Measurements from ENCODE around the gene SUPT3H. TPM values are rescaled to one million over a fixed set of nuclear protein-coding genes. Genes with fewer than 3 reads are reported as not detected.

SUPT3H gene
- total RNA-seq, 4 donors from 2014 or later = 1.6 to 5.6 (median 3.8) TPM

DNA sequence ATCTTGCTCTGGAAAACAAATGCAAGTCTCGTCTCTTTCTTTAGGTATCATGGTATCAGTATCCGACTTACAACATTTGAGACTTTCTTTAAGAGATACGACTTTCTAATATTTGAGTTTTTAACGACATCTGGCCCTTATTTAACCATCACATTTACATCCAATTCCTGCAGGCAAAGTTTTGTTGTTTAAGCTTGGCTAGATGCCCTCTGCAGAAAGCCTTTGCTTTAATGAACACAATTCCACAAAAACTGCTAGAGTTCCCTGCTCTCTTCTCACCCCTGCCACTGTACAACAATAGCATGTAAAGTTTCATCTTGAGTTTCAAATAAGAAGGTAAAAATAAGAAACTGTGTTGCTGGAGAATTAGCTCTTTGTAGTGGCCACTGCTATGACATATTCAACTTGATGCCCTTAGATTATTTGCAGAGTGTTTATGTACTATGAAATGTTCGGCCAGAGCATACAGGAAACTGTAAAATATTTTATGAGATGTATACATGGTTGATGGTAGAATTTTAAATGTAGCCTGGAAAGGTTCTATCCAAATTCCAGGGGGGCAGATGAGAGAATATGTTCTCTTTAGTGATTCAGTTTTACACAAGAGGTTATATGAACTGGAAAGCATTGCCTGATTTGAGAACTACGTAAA, 551.6 kb downstream of the SUPT3H start:
- TF ChIP-seq POLR2A (IDR thresholded peaks at IDR 0.05) = no peak
- TF ChIP-seq, protein P1, sequence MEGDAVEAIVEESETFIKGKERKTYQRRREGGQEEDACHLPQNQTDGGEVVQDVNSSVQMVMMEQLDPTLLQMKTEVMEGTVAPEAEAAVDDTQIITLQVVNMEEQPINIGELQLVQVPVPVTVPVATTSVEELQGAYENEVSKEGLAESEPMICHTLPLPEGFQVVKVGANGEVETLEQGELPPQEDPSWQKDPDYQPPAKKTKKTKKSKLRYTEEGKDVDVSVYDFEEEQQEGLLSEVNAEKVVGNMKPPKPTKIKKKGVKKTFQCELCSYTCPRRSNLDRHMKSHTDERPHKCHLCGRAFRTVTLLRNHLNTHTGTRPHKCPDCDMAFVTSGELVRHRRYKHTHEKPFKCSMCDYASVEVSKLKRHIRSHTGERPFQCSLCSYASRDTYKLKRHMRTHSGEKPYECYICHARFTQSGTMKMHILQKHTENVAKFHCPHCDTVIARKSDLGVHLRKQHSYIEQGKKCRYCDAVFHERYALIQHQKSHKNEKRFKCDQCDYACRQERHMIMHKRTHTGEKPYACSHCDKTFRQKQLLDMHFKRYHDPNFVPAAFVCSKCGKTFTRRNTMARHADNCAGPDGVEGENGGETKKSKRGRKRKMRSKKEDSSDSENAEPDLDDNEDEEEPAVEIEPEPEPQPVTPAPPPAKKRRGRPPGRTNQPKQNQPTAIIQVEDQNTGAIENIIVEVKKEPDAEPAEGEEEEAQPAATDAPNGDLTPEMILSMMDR (IDR thresholded peaks at IDR 0.05) = no peak
- intact Hi-C loops (cut with DNase I; ENCODE audit: low total_unique reads) = no loop called here
- DNase-seq (ENCODE audit: low spot score in 2 of 2) = no peak
- 46 to 54% methylated on average over 6 of the region's 6 CpGs for WGBS, 2 donors
- no peak overlapping the region for H3K4me3 ChIP-seq (ENCODE audit: low read depth, poor library complexity, severe bottlenecking)

DNA sequence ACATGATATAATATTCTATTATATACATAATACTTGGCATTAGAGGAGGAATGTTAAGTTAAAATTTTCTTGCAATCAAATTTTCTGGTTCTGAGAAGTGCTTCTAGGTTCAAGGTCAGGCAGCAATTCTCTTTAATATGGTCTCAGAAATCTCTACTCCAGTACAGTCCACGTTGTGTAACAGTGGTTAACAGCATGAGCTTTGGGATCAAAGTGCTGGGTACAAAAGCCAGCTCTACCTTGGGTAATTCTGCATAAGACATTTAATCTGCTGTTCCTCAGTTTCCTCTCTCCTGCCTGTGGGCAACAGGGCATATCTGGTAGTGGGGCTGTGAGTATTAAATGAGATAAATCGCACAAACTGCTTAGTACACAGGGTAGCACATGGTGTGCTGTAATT, 552.5 kb downstream of the SUPT3H start:
- WGBS, 2 donors = 87 to 90% methylated on average over 2 of the region's 2 CpGs
- intact Hi-C loops (cut with DNase I; ENCODE audit: low total_unique reads) = no loop called here
- TF ChIP-seq, protein P1 (IDR thresholded peaks at IDR 0.05) = no peak
- TF ChIP-seq POLR2A (IDR thresholded peaks at IDR 0.05) = no peak
- no peak for DNase-seq (ENCODE audit: low spot score in 2 of 2)
- H3K4me3 ChIP-seq (ENCODE audit: low read depth, poor library complexity, severe bottlenecking) = no peak overlapping the region

DNA sequence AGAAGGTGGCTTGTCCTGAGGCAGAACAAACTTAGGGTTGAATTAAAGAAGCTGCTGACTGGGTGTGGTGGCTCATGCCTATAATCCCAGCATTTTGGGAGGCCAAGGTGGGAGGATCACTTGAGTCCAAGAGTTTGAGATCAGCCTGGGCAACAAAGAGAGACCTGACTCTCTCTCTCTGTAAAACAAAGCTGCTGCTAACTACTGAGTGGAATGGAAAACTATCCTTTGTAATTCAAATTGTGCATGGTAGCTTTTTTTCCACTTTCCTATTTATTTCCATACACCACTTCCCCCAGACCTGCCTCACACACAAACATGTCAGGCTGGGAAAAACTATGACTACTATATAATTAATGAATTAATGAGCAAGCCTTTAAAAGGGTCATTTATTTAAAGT, 553.2 kb downstream of the SUPT3H start:
- intact Hi-C loops (cut with DNase I; ENCODE audit: low total_unique reads) = no loop called here
- TF ChIP-seq POLR2A (IDR thresholded peaks at IDR 0.05) = no peak
- TF ChIP-seq, protein P1 (IDR thresholded peaks at IDR 0.05) = no peak
- no peak overlapping the region for H3K4me3 ChIP-seq (ENCODE audit: low read depth, poor library complexity, severe bottlenecking)
- DNase-seq (ENCODE audit: low spot score in 2 of 2) = no peak

DNA sequence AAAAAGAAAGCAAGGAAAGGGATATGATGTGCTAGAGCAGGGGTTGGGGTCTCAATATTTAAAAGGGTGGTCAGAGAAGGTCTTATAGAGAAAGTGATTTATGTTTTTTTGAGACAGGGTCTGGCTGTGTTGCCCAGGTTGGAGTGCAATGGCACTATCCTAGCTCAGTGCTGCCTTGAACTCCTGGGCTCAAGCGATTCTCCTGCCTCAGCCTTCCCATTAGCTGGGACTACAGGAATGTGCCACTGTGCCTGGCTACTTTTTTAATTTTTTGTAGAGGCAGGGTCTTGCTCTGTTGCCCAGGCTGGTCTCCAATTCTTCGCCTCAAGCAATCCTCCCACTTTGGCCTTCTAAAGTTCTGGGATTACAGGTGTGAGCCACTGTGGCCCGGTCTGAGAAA, 557.0 kb downstream of the SUPT3H start:
- intact Hi-C loops (cut with DNase I; ENCODE audit: low total_unique reads) = no loop called here
- 96 to 97% methylated on average over 3 of the region's 3 CpGs for WGBS, 2 donors
- no peak for DNase-seq (ENCODE audit: low spot score in 2 of 2)
- no peak overlapping the region for H3K4me3 ChIP-seq (ENCODE audit: low read depth, poor library complexity, severe bottlenecking)
- TF ChIP-seq, protein P1 (IDR thresholded peaks at IDR 0.05) = no peak
- TF ChIP-seq POLR2A (IDR thresholded peaks at IDR 0.05) = no peak

DNA sequence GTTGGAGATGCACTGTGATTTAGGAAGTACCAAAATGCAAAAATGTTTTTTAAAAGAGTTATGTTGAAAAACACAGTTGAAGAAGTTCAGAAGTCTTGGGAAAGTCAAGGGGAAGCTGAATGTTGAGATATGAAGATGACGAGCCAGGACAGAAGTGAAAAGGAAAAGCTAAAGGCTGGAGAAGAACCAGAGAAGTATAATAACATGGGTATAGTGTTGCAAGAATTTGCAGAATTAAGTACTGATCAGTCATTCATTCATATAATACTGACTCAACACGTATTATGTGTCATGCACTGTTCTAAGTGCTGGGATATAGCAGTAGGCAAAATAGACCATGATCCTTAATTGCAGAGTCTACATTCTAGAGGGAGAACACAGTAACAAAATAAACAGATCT, 557.4 kb downstream of the SUPT3H start:
- H3K4me3 ChIP-seq (ENCODE audit: low read depth, poor library complexity, severe bottlenecking) = no peak overlapping the region
- TF ChIP-seq, protein P1 (IDR thresholded peaks at IDR 0.05) = no peak
- TF ChIP-seq POLR2A (IDR thresholded peaks at IDR 0.05) = no peak
- WGBS, 2 donors = 90% methylated on average over 2 of the region's 2 CpGs
- intact Hi-C loops (cut with DNase I; ENCODE audit: low total_unique reads) = no loop called here
- DNase-seq (ENCODE audit: low spot score in 2 of 2) = no peak

DNA sequence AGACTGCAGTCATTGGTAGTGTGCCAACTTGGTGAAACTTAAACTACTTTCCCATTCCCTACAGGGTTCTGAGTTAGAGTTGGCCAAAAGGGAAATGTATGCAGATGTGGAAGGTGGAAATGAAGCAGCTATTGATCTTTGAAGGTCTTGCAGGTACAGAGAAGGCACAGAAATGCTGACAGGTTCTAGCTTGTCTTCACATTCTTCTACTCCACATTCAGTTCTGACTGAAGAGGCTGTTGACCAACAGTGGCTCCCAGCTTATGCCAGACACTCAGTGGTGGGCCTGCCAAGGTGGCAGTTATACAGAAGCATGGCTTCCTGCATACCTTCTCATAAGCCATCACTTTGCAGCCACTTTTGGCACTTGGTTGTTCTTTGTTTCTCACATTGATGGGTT, 566.3 kb downstream of the SUPT3H start:
- no peak for TF ChIP-seq POLR2A (IDR thresholded peaks at IDR 0.05)
- TF ChIP-seq, protein P1 (IDR thresholded peaks at IDR 0.05) = no peak
- intact Hi-C loops (cut with DNase I; ENCODE audit: low total_unique reads) = no loop called here
- no peak overlapping the region for H3K4me3 ChIP-seq (ENCODE audit: low read depth, poor library complexity, severe bottlenecking)
- DNase-seq (ENCODE audit: low spot score in 2 of 2) = no peak

Measured in lower leg skin (tissue), 4 donors.